GM19372 (cell line): ENCODE measurements around the gene KCNA2.

Source experiments
- ATAC-seq: cut with Tn5 transposase; IDR thresholded peaks from one replicate; pipeline ENCODE4 v1.9.1; 2021; ENCODE audit warnings: mild to moderate bottlenecking, low read depth, moderate library complexity; ENCODE audit not compliant: unreplicated experiment

KCNA2 gene

DNA sequence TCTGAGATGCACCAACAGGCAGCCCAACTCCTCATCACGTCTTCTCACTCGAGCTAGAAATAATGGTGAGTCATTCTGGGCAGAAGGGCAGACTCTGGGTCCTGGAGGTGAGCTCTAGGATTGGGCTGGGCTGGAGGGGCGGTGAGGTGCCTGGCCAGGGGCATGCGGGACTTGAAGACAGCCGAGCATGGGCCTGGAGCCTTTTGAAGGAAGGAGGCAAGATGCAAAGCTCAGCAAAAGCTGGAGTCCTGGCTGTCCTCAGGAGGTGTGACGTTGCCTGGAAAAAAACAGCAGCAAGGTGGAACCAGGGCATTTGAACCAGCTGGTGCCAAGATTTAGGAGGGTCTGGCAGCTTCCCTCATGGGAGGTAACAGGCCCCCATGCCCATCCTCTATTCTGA lies 712 bp downstream of the KCNA2 start:
- ATAC-seq = no peak

DNA sequence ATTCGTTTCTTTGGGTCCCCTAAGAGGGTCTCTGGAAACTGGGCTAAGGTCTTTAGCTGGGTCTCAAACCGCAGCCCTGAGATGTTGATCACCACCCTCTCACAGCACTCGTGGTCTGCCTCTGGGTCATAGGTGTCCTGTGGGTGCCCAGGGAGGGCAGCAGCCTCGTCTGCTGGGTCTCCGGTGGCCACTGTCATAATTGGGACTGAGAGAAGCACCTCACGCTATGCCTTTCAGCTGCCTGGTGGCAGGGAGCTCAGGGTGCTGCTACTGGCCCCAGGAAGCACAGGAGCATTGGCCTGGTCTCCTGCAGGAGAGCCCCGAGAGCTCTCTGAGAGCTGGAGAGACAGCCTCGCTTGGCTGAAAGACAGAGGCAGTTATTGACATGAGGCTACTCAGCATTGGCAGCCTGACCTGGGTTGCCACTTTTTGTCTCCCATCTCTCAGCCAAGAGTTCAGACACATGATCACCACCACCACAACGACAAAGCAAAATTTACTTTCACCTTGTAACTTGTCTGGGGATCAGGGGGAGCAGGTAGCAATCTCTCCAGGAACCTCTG lies 1.5 kb downstream of the KCNA2 start:
- ATAC-seq = no peak

- no peak for ATAC-seq
These were observed 3.1 kb downstream of the KCNA2 start for GRCh38 chr1:110603058-110603457.

DNA sequence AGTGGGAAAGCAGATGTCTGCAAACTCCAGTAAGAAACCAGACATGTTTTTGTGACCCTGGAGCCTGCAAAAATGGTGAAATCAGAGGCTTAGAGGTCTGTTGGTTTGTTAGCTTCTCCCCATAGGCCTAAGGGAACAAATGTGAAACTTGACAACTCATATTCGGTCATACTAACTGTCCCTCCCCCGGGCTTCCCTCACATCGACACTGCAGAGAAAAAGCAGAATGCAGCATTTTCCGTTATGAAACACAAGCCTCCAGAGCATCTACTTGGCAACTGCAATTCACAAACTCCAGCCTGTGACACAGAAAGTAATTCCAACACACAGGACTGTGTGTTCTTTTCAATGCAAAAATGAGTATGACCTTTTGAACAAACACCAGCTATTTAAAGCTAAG lies 3.7 kb downstream of the KCNA2 start:
- no peak for ATAC-seq

DNA sequence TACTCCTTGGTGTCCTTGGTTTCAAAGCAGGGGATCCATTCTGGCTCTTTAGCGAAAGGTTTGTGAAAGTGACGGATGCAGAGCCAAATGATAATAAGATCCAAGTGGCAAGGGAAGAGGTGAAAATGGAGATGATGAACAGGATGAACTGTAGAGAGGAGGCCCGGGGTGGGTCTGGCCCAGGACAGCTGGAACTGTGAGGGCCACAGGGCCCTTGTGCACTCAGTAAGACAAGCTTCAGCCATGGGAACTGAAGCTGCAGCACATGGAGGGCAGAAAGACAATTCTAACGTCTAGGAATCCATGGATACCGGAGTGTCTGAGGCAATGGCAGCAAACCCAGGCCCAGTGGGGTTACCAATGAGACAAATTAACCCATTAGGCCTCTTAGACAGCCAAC lies 4.8 kb downstream of the KCNA2 start:
- ATAC-seq = no peak

- ATAC-seq = no peak
These were observed 5.4 kb downstream of the KCNA2 start for GRCh38 chr1:110600716-110601115.

DNA sequence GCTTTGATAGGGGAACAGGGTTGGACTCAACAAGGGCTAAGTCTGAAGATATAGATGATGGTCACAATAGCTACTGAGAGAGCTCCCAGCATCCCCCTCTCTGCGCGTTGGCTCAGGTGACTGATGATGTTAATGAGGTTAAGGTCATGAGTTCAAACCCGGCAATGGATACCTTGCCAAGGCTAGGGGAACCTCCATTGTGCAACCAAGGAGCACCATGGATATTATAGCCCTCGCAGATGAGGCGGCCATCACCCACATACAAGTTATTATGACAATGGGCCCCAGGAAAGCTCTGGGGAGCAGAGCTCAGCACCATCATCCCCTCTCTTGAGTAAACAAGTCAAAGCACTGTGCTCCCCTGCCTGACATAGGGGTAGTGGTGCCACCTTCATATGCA lies 8.2 kb downstream of the KCNA2 start:
- no peak for ATAC-seq

DNA sequence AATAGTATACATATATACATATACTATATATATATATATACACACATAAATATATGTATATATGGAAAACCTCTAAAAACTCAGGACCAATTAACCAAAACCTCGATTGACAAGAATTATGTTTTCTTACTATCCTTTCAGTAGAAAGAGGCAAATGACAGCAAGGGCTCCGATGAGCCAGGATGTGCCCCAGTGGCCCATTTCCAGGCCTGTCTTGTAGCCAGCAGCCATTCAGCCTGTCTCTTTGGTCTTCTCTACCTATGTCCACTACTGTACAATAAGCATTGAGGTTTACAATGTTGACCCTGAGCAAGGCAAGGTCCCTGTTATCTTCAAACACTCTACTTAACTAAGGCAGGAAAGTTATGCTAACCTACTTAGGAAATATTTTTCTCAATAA lies 9.8 kb downstream of the KCNA2 start:
- no peak for ATAC-seq

- ATAC-seq = no peak
These were observed 10.8 kb downstream of the KCNA2 start for GRCh38 chr1:110595353-110595710.

GRCh38 chr1:110594456-110595352 lies 11.5 kb downstream of the KCNA2 start:
- ATAC-seq = no peak

- ATAC-seq = no peak
These were observed 12.3 kb downstream of the KCNA2 start for GRCh38 chr1:110593902-110594301.

DNA sequence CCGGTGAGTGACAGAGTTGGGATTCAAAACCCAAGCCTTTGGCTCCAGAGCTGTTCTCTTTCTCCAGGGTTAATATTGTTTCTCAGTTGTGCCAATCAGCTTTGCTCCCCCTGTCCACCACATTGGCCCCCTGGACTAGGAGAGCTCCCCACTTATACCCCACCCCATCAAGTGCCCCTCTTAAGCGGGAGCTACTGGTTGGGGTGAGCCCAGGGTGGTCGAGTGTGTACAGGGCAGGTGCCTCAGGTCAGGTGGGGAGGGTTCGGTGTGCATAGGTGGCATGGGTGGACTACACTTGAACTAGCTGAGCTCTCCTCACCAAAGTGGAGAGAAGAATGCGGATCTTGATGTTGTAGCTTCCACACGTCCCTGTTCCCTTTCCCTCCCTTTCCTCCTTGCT lies 14.2 kb downstream of the KCNA2 start:
- no peak for ATAC-seq

GRCh38 chr1:110588991-110589390 lies 17.2 kb downstream of the KCNA2 start:
- no peak for ATAC-seq

DNA sequence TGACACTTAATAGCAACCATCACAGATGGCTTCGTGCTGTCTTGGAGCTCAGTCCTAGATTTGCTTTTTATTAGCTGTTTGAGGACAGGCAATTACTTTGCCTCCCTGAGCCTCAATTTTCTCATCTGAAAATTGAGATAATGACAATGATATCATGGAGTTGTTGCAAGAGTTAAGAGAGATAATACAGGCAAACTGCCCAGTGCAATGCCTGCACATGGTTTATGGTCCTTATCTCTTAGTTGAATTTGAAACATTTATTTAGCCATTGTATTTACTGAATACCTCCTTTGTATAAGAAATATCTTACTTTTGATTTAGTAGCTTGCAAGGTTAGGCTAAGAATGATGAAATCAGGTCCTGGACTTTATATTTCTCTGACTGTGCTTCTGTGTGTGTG lies 17.7 kb downstream of the KCNA2 start:
- ATAC-seq = no peak

DNA sequence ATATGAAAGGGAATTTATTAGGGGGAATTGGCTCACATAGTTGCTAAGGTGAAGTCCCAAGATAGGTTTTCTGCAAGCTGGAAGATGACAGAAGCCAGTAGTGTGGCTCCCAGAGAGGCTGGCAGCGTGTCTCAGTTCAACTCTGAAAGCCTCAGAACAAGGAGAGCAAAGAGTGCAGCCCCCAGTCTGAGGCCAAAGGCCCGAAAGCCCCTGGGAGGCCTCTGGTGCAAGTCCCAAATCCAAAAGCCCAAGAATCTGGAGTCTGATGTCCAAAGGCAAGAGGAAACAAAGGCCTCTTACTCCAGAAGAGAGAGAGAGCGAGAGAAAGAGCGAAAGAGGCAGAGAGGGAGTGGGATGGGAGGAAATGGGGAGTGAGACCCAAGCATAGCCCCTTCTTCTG lies 18.3 kb downstream of the KCNA2 start:
- no peak for ATAC-seq

- no peak for ATAC-seq
These were observed 20.7 kb downstream of the KCNA2 start for GRCh38 chr1:110585481-110585880.

GRCh38 chr1:110584045-110584444 lies 22.1 kb downstream of the KCNA2 start:
- ATAC-seq = no peak

DNA sequence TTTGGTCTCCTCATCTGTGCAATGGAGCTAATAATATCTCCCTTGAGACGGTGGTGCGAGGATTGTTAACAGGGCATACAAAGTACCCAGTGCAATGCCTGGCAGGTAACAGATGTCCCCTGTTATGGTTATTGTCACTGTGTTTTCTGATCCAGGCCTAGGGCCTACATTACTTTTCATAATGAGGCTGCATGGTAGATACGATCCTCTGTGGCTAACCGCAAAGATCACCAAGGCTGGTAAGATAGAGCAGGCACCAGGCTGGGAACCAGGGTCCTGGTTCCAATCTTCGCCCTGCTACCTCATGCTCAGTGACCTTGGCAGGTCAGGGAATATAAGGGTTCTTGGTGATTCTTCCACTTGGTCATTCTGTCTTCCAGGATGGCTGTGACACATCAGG lies 22.7 kb downstream of the KCNA2 start:
- ATAC-seq = no peak

DNA sequence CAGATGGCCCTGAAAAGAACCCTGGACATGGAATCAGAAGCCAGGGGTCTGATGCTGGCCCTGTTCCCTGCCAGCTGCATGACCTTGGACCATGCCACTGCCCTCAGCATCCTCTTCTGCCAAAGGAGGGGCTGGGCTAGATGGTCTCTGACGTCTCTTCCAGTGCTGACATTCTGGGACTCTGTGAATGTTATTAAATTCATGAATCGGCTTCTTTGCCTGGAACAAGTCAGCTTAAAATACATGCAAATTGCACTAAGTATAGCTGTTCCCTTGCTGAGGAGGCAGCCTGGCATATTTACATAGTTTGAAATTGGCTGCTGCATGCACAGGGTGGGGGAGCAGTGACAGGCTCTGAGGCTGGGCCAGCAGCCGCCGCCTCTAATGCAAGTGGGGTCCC lies 23.8 kb downstream of the KCNA2 start:
- no peak for ATAC-seq

DNA sequence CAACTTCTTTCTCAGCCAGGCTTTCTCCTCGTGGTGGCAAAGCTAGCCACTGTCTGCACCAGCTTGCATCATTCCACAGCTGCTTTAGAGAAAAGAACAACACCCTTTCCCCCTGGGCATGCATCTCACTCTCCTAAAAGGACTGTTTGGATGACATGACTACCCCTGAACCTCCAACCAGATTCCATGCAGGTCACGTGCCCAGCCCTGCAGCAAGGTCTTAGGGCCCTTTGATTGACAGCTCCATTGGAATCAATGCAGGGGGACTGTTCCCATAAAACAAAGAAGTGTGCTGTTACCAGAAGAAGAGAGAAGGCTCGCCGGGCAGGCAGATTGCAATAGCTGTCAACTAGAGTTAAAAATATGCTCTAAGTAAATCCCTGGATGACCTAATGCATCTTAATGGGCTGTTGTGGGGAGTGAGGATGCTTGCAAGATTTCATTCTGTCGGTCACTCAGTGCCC lies 24.4 kb downstream of the KCNA2 start:
- no peak for ATAC-seq

DNA sequence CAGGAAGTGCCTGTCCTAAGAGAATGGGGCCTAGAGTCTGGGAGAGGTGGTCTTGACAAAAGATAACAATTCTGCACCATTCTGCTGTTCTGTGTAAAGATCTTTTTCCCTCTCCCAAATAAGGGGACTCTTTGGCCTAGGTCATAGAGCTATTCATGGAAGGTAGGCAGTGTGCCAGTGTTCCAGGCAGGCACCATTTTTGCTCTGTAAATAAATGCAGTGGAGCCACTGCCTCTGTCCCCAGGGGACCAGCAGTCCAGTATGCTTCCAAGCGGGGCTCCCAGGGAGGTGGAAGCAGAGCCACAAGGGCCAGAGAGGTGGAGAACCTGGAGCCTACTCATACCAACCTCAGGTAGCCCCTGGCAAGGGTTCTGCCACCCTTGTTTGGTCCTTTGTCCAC lies 25.9 kb downstream of the KCNA2 start:
- ATAC-seq = no peak

GRCh38 chr1:110579460-110579859 lies 26.7 kb downstream of the KCNA2 start:
- no peak for ATAC-seq
